Activated naive CD4-positive, alpha-beta T cell treated with Interleukin-2 at 50 U/mL for 16 hours (primary cell): ENCODE measurements around the gene TBC1D8.

Experiments
- DNase-seq: peaks from one replicate; pipeline ENCODE4 v3.0.0-alpha.2; 2020

The TBC1D8 gene

DNA sequence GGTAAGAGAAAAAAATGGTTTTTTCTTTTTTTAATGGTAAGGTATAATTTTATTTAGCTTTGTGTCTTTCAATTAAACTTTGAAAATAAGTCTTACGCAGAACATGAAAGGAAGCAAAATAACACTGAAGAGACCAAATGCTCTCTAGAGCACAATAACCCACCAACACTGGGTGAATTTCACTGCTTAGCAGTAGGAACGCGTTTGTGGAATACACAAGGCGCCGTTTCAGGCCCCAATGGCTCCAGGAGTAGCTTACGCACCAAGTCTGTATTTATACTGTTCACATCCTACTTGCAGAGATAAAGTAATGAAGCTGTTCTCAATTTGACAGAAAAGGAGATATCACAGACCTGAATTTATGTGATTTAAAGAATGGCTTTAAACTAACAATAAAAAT lies 125.6 kb downstream of the TBC1D8 start:
- no peak for DNase-seq

DNA sequence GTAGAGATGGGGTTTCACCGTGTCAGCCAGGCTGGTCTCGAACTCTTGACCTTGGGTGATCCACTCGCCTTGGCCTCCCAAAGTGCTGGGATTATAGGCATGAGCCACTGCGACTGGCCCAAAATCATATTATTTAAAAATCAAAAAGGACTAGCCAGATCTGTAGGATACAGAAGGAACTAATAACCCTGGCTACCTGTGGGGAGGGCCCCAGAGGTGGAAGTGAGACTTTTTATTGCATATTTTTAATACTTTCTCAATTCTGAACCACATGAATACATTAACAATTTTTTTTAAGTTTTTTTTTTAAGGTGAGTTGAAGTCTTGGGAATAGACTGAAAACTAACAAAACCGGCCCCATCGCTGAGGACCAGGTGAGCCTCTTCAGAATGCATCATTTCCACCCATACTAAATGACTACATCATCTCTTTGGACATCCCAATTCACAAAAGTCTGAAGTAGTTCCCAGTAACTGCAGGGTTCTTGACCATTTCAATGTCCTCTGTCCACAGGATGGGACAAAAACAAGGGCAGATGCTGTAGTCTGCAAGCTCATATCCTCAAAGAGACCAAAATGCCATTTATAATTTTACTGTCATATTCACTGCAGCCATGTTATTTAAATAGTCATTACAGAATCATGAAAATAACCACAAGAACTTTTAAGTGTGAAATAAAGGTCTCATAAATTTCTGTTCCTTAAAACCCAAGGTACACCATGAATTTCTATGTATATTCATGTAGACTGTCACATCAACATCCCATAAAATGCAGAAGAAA lies 127.7 kb downstream of the TBC1D8 start:
- DNase-seq = no peak

DNA sequence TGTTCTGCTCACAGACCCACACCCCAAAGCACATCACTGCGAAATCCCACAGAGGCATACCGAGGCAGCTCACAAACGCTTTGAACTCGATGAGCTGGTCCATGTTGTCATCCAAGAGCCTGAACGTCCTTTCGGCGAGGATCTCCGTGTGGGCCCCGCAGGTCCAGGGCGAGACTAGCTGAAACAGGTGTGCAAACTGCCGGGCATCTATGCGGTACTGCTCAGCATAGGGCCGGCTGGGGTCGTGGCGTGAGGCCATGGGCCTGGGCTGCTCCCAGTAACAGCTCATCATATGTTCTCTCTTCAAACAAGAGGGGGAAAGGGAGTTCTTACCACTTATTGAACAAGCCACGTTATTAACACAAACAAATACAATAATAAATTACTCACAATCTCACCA lies 129.0 kb downstream of the TBC1D8 start:
- DNase-seq = no peak

DNA sequence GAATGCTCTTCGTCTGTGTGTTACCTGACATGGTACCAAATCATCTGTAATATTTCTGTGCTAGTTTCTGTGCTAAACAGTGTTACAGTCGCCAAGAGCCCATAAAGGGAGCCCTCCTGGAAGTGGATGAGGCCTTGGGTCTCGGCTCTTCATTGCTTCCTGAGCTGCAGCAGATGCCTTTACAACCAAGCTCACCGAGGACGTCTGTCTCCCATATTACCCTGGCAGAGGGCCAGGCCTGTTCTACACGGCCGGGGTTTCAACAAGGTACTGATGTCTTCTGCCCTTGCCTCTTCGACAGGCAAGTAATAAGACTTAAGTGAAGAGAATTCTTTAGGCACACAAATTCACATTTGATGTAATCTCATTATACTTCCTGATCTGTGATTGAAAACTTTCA lies 132.2 kb downstream of the TBC1D8 start:
- DNase-seq = no peak

DNA sequence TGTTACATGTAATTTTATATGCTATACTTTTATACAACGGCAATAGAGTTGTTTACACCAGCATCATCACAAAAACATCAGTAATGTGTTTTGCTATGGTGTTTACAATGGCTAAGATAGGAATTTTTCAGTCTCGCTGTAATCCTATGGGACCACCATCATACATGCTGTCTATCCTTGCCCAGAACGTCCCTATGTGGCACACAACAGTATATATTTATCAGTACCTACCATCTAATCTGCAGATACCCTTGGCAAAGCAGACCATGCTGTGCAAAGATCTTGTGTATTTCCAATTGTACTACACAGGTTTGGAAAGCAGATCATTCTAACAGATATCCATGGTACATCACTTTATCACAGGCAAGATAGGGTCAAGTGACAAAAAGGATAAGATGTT lies 133.8 kb downstream of the TBC1D8 start:
- no peak for DNase-seq

DNA sequence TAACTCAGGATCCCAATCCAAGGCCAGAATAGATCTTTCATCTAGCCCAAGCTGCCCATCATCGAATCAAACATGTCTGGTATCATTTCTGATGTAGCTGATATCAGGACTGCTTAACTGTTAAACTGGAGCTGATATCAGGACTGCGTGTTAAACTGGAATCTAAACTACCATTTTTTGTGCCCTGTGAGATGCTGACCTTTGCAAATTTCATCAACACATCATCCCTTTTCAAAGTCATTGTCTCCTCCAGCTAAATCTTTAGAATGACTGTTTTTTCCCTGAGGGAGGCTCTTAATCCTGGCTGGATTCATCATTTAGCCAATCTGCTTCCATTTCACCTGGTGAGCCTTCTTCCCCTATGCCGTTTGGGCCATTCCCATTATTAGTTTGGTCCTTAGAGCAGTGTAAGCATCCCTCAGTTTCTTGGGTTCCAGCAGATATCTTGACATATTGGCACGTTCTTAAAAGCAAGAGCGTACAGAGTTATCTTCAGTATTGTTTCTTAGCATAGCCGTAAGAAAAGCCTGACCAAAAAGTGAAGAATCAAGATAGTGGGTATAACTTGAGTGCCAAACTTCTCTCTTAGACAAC lies 136.8 kb downstream of the TBC1D8 start:
- DNase-seq = no peak

DNA sequence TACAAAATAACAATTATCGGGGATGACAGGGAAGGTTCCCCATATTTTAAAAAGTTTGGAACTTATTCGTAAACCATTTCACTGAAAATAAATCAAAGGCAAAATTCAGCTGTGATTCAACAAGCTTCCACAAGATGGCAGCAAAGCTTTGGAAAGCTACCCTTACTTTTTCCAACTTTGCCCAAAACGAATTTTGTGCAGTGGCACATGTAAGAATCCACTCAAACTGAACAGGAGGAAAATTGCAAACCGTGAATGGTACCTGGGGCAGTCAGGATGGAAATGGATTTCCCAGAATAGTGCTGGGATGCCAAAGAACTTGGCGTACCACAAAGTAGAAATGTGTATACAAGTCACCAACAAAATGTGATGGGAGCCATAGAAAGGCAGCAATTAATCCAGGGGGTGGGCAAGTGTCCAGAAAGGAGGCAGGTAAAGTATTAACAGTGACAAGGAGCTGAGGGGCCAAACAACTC lies 138.4 kb downstream of the TBC1D8 start:
- DNase-seq = peak; percentile 24

DNA sequence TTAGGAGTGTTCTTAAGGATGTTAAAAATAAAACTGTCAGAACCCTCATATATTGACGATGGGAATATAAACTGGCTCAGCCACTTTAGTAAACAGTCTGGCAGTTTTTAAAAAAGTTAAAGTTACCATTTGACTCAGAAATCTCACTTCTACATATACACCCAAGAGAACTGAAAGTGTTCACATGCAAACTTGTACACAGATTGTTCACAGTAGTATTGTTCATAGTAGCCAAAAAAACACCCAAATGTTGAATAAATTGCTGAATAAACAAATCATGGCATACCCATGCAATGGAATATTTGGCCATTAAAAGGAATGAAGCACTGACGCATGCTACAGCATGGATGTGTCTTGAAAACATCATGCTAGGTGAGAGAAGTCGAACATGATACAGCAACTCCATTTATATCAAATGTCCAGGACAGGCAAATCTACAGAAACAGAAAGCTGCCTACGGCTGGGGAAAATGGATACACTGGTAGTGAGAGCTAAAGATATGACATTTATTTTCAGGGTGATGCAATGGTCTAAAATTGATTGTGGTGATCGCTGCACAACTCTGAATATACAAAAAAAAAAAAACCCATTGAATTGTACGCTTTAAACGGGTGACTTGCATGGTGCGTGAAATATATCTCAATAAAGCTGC lies 139.0 kb downstream of the TBC1D8 start:
- DNase-seq = no peak

DNA sequence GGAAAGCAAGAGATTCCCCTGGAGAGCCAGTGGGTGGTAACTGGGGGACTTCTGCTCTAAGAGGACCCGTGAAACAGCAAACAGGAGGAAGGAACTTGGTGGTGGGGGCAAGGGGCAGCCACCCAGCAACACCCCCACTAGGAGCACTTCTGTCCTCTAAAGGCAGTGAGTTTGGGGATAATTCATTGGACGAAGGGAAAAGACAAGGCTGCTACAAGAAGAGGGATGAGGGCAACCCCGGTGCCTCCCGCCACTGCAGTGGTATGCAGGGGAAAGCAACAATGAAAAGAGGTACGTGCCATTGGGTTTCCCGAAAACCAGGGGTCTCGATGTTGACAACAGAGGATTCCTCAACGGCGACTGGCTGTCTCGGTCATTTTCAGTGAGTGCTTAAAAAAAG lies 140.0 kb downstream of the TBC1D8 start:
- DNase-seq = no peak

DNA sequence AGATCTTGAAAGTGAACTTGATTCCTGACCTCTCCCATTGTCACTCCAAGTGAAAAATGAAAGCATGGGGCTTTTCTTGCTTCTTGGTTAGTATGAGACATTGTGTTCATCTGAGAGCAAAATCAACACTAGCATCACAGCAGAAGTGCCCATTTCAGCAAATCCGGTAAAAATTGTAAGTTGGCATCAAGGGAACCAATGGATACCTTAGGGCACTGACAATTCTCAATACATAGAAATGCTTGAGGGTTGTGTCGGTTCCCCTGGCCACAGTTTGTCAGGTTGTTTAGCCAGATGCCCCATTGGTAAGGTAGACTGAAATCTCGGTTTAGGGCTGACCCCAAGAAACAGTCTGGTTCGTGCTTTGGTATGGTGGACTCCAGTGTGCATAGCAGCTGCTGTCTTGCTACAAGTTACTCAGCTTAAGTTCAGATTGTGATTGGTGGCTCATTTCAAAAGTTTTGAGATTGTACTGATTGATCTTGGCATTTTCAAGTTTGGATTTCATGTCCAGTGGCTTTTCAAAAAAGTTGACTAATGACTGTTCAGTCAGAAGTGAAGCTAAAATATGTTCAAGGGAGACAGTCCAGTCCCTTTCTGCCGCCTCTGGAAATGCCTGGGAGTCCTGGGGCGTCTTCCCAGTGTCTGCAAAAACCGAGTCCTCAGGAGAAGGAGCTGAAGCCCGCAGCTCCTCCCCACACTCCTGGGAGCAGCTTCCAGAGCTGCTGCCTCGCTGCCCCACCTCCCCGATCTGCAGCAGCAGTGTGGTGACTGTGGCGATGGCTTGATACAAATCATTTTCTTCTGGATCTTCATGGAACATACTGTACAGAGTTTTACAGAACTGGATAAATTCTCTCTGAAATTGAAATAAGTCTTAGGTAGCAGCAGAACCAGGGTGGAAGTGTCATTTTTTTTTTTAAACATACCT lies 143.5 kb downstream of the TBC1D8 start:
- no peak for DNase-seq

DNA sequence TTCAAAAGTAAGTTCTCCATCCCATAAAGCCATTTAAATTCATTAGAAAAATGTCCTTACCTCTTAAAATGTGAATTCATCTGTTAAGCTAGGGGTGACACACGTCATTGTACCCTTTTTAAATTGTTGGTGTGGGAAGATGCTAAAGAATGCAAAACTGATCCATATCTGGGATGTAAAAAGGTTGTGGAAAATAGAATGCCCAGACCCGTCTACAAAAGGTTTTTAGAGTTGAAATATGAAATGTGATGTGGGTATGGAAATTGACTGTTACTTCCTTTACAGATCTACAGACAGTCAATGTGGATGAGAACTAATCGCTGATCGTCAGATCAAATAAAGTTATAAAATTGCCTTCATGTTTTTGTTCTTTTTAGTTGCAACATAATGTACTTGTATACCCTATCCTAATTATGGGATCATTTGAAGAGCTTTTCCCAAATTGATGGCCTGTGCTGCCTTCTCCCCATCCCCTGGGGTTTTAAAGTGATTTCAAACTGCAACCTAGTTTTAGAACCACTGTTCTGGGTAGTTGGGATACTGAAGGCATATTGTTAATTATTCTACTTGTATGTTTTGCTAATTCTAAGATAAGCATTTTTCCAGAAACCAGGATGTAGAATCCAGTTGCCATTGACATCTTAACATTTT lies 145.0 kb downstream of the TBC1D8 start:
- DNase-seq = no peak

DNA sequence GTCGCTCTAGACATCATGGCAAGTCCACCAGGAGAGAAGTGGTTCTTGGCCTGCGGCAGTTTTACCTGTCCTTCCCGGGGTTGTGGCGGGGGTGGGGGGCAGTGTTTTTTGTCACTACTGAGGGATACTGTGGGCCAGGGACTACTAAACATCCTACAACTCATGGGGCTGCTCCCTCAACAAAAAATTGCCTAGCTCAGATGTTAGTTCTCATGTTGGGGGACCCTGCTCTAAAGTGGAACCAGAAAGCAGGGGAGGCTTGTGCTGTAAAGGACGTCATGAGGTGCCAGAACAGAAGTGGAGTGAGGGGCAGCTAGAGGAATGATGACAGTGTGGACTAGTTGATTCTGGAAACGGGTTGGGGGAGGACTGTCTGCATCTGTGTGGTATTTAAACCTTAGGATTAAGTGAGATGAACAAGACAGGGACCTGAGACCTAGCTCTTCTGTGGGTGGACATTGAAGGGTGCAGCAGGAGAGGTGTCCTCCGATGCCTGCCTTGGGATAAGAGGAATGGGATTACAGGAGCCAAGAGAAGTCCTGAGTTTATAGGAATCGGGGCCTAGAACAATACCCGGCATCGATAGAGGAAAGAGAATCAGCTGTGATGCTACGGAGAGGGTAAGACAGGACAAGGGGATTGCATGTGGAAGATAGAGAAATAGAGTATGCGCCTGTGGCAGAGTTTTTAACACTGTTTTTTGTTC lies 146.4 kb downstream of the TBC1D8 start:
- DNase-seq = no peak

DNA sequence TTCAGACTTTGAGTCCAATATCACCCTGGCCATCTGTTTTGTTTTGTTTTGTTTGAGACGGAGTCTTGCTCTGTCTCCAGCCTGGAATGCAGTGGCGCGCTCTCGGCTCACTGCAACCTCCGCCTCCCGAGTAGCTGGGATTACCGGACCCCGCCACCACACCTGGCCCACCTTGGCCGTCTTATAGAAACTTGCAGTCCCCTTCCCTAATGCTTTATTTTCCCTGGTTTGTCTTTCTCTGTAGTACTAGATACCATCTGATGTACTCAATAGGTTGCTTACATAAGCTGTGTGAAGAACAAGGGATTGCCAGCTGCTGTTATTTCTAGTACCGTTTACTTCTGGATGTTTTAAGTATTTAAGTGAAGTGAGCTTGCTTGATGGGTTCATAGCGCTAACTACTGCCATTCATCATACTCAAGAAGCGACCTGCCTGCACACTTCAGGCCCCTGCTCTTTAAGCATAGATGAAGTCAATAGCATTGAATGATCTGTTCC lies 147.9 kb downstream of the TBC1D8 start:
- no peak for DNase-seq

DNA sequence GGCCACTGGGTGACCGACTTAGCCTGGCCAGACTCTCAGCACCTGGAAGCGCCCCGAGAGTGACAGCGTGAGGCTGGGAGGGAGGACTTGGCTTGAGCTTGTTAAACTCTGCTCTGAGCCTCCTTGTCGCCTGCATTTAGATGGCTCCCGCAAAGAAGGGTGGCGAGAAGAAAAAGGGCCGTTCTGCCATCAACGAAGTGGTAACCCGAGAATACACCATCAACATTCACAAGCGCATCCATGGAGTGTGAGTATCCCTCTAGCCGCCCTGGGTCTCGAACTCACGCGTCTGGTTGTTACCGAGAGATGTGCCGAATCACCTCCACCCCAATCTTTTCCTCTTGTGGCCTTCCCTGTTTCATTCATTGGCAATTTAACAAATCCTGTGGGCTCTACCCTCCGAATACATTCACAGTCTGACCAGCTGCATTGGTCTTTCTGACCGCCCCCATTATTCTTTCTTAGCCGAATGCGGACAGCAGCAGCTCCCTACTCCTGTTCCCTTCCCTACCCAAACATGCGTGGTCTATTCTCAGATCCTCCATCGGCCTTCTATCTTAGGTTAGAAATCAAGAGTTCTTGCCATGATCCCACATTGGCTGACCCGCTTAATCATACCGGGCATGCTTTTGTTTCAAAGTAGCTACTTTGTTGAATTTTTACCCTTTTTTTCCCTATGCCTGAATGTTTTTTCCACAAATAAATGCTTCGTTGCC lies 148.5 kb downstream of the TBC1D8 start:
- no peak for DNase-seq

DNA sequence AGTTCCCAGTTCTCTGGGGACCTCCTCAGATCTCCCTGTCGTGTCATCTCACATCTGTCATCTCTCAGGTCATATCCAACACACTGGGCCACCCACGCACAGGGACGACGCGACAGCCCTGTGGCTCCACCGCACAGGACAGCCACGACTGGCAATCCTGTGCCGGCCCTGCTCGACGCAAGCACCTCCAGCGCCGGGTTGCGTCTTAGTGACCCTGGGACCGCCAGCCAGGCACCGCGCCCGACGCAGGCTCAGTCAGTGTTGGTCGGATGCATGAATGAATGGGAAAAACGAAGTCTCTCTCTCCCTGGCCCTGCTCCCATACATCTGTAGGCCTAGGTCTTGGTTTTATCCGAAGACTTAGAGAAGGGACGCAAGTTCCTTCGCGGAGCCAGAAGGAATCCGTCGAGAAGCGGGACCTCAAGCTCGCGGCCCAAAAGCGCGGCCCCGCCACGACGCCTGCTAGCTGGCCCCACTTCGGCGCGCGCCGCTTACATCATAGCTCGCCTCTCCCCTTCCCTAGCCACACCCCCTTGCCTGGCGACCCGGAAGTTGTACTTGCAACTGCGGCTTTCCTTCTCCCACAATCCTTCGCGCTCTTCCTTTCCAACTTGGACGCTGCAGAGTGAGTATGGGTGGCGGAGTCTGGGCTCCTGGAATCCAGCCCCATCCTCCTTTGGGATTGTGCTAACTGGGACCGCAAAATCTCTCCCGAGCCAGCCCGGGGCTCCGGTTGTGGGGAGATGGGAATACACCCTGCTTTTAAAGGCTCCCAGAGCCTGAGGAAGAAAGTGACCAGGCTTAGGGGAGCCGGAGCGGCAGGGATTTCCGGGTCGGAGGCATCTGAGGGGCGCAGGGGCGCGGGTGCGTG lies 149.3 kb downstream of the TBC1D8 start, which contains the start of gene RPL31:
TSS of gene RPL31 (plus strand) at position 599 of the 871 bp plus-strand sequence. CDS start 413 bp downstream, outside the sequence.
- DNase-seq = peak; percentile 97

DNA sequence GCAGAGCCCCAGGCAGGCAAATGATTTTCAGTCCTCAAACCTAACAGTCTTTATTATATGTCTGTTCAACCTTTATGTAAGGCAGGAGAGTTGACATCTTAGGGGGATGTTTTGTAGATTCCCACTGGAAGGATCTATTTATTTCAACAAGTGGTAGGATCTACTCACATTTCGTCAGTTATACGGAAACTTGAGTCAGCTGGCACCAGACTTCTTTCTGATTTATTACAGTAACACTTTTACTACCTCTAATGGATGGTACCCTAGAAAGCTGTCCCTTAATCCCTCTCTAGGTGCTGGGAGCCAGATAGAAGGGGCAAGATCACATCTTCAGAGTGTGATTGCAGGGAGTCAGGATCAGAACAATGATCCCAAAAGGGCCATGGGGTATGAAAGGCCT lies 151.2 kb downstream of the TBC1D8 start:
- no peak for DNase-seq

DNA sequence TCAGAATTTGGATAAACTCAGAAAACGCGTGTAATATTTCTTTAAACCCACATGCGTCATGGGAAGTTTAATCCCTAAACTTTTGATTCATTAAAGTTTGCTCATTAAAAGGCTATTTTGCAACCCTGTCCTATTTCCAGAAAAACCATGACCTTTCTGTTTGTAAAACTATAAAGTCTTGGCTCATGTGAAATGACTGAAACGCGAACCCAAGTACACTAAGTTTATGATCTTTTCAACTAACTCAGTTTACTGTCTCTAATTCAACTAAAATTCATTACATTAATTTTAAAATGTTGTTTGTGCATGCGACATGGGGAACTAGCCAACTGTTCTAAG lies 153.0 kb downstream of the TBC1D8 start:
- DNase-seq = no peak

DNA sequence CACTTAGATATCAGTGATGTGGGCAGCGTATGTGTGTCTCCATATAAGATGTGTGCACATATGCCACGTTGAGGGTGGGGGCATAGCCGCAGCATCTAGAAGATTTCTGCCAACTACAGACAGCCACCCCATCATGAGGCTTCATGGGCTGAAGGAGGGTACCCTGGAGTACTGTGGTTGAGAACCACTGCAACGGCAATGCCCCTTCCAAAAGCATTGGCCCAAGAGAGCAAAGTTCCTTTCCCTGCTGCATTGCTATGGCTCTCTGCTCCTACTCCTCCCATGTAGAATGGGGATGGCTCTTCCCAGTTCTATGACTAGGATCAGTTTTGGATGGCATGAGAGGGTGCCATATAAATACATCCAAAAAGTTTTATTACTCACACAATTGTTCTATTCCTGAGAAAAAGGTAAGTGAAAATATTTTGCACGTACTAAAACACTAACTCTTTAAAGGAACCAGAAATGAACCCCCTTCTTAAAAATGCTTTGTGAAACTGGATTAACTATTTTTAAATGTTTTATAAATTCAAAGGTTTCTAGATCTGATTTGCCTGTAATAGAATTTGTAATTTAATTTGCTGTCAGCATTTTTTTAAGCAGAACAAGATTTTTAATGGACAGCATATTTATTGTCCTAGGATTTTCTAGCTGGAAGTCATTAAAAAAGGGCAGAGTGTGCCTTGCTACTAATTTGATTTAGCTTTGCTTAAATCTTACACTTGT lies 153.5 kb downstream of the TBC1D8 start:
- DNase-seq = no peak
